Motor neuron (in vitro differentiated cells): Measurements from ENCODE around the gene NOL4L. TPM values are rescaled to one million over a fixed set of nuclear protein-coding genes. Genes with fewer than 3 reads are reported as not detected.

Experiments
- ATAC-seq, 8 experiments: fragments of 200-7000 bp; cut with Tn5 transposase; replicated peaks in 6 of 8; 2 replicates each; pipeline ENCODE4 v1.8.0; 2021; ENCODE audit warnings: mild to moderate bottlenecking in 8 of 8, moderate library complexity in 8 of 8
- H3K27ac ChIP-seq, 2 donors: fragments of 250-450 bp; sonication (Bioruptor Pico); 2 replicates each; pipeline ENCODE4 v1.9.0; 2021; ENCODE audit warnings: antibody characterized with exemption in 2 of 2, mild to moderate bottlenecking in 2 of 2, moderate library complexity in 1 of 2
- H3K4me1 ChIP-seq, 2 donors: fragments of 250-450 bp; sonication (Bioruptor Pico); replicated peaks in 1 of 2; 2 replicates each; pipeline ENCODE4 v1.6.1; 2021; ENCODE audit warnings: antibody characterized with exemption in 2 of 2, mild to moderate bottlenecking in 2 of 2, moderate library complexity in 1 of 2
- H3K4me3 ChIP-seq, 5 donors: fragments of 250-450 bp; sonication (Bioruptor Pico); 2 replicates each; pipeline ENCODE4 v1.9.0; 2021; ENCODE audit warnings: antibody characterized with exemption in 5 of 5, mild to moderate bottlenecking in 5 of 5, moderate library complexity in 4 of 5
- WGBS, 10 experiments: fragments of 450-650 bp; shearing (Covaris generic); methylation state at CpG; one replicate each; pipeline ENCODE4 v1.0.0; 2022; 5-methylcytosine and 5-hydroxymethylcytosine counted together
- in situ Hi-C, 9 experiments: fragments of 400-800 bp; cut with MboI; loops; one replicate each; pipeline ENCODE4 v1.15.0; 2021; ENCODE audit warnings: low sequenced_read_pairs in 9 of 9, low pct_unique_long_range_greater_than_20kb in 2 of 9; ENCODE audit not compliant: unreplicated experiment in 9 of 9
- total RNA-seq, 8 experiments: library from RNA; unstranded; fragments of 300-600 nt; gene quantifications; 2 replicates each; pipeline versions ENCODE4 v1.2.3 to v1.2.4, GENCODE V29; 2022

The NOL4L gene
- total RNA-seq, 8 experiments from 2014 or later: 9.1 to 34.6 (median 20.4) TPM

DNA sequence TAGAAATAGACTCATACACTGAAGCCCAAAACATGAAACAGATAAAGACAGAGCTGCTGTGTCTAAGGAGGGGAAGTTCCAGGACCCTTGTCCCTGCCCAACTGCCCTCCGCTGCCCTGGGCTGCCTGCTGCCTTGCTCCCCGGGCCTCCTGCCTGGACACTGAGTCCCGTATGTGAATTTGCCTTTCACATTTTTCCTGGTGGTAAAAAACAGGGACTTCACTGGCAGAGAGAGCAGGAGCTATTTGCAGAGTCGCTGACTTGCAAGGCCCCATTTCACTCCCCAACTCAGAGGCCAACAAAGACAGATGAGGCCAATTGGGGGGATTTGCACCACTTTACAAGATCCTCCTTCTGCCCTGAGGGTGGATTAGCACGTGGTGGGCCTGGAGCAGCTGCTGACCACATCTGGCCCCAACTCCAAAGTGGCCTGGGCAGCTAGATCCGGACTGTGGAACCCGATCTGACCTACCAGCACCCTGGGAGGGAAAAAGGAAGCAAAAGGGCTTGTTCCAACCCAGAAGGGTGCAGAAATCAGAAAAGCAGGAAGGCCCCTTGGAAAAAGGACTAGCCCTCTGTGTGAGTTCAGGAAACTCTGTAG is 61.4 kb downstream of the NOL4L start:
- H3K4me1 ChIP-seq: peaks cover 46 to 48% of the 10 kb centered on the region in 2 donors
- WGBS, 10 experiments: 0 to 100% (median 52%) methylated on average over 1 to 6 of the region's 7 CpGs; no CpG with 5 or more reads in 3 of the 10 experiments
- no peak for ATAC-seq
- no peak overlapping the region for H3K4me3 ChIP-seq
- H3K27ac ChIP-seq: peak overlapping the region; percentile 17 to 41
- in situ Hi-C loops: loop anchor here in 6 of 9 experiments (10.0 to 25.0 kb wide), 3 partner anchors 121 to 139 kb away; partner anchors contain the start of gene C20orf203 (in 1 of the 6)

DNA sequence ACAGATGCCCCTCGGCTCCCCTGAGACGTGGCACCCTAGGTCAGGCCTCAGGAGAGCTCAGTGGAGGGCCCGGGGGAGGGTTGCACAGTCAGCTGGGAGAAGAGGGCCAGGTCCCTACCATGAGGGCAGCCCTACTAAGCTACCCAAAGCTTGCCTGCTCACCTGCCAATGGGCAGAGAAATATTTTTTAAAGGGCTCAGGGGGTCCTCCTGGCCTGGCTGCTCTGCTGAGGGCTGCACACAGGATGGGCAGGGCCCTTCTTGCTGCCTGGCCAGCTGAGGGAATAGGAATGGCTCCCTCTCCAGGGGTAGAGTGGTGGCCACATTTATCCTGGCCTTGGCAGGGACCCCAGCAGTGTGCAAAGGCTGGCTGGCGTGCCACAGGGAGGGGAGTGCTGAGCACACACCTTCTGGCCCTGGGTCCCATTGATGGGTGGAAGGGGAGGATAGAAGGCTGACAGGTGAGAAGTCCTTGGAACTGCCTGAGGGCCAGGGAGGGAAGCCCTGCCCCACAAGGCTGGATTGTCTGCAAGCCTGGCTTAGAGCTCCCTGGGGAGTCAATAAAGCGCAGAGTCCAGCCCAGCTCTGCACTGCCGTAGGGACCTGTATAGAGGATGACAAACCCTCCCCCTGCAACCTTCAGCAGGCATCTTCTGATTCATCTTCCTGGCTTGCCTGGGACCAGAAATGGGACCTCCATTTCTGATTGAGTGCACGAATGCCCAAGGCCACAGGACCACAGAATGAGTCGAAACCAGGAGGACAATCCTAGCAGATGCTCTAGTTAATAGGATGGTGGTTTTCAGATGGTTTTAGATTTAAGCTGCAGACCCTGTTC is 62.1 kb downstream of the NOL4L start:
- WGBS, 10 experiments: 65 to 92% (median 76%) methylated on average over 2 to 3 of the region's 8 CpGs; no CpG with 5 or more reads in 6 of the 10 experiments
- Histone ChIP-seq H3K27ac (peak overlapping the region; percentile 17 to 41), H3K4me1 (peaks cover 46 to 48% of the 10 kb centered on the region in 2 donors)

DNA sequence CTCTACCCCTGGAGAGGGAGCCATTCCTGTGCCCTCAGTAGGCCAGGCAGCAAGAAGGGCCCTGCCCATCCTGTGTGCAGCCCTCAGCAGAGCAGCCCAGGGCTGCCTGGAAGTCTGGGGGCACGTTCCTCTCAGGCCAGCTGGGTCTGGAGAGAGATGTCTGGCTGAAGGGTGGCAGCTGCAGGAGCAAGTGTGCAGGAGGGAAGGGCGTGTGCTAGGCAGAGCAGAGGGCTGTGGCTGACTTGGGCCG is 62.7 kb downstream of the NOL4L start:
- peaks cover 45 to 46% of the 10 kb centered on the region in 2 donors for H3K4me1 ChIP-seq
- H3K27ac ChIP-seq: peak overlapping the region; percentile 17 to 41
- H3K4me3 ChIP-seq: no peak overlapping the region
- in situ Hi-C loops: loop anchor here in 6 of 9 experiments (10.0 to 25.0 kb wide), 3 partner anchors 122 to 140 kb away; partner anchors contain the start of gene C20orf203 (in 1 of the 6)
- peak in 4 of 8 experiments; percentile 32 to 53 (median 34) for ATAC-seq
- WGBS, 10 experiments: 45% methylated on average over 3 of the region's 3 CpGs; no CpG with 5 or more reads in 9 of the 10 experiments

More for the DNA sequence above, 62.1 kb downstream of the NOL4L start:
- H3K4me3 ChIP-seq: no peak overlapping the region
- ATAC-seq: peak in 5 of 8 experiments; percentile 9 to 61 (median 58)
- in situ Hi-C loops: loop anchor here in 6 of 9 experiments (10.0 to 25.0 kb wide), 3 partner anchors 122 to 139 kb away; partner anchors contain the start of gene C20orf203 (in 1 of the 6)

DNA sequence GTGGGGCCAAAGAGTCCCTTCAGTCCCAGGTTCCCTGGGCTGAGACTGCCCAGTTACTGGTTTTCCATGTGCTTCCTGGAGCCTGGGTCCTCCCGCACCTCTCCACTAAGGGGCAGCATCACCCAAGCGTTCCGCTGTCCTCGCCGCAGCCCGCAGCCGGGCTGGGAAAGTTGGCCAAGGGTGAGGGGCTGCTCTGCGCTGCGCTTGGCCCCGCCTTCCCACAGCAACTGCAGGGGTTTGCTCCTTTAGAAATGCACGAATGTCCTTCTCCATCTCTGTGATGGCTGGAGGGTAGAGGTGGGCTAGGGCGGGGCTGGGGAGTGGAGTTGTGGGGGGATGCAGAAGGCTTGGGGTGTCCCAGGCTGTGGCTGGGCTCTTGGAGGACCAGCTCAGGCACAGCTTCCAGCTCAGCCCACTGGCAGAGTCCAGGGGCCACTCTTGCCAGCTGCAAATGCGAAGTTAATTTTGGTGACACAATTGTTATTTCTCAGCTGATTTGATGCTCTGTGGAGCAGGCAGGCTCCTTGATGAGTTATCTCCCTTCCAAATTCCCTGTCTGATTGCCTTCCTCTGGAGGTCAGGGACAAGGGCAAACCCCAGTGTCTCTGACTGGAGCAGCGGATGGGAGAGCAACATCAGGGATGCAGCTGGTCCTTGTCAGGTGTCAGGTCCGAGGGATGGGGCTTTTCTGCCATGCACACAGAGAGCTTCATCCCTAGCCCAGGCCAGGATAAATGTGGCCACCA is 63.2 kb downstream of the NOL4L start:
- no peak overlapping the region for H3K4me3 ChIP-seq
- ATAC-seq: peak; percentile 57 to 92 (median 80)
- peak overlapping the region; percentile 17 to 41 for H3K27ac ChIP-seq
- in situ Hi-C loops: loop anchor here in 6 of 9 experiments (10.0 to 25.0 kb wide), 3 partner anchors 123 to 140 kb away; partner anchors contain the start of gene C20orf203 (in 1 of the 6)
- H3K4me1 ChIP-seq: peaks cover 40 to 50% of the 10 kb centered on the region in 2 donors
- WGBS, 10 experiments: 0 to 80% (median 30%) methylated on average over 1 to 4 of the region's 15 CpGs; no CpG with 5 or more reads in 5 of the 10 experiments

DNA sequence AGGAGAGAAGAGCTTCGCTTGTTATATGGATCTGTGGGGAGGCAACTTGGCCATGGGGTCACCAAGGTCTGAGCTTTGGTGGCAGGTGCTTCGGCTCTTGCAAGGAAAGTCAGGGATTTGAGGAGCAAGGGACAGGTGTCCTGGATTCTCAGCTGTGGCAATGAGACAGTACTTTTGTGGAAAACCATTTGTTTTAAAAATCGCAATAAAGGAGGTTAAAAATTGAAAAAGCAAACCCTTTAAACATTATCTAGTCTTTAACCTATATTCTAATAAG is 64.3 kb downstream of the NOL4L start:
- Histone ChIP-seq H3K27ac (no peak overlapping the region), H3K4me3 (no peak overlapping the region), H3K4me1 (peaks cover 39 to 51% of the 10 kb centered on the region in 2 donors)
- 20 to 100% (median 100%) methylated on average over 1 to 3 of the region's 3 CpGs; no CpG with 5 or more reads in 5 of the 10 experiments for WGBS, 10 experiments
- in situ Hi-C loops: loop anchor here in 6 of 9 experiments (10.0 to 25.0 kb wide), 3 partner anchors 124 to 141 kb away; partner anchors contain the start of gene C20orf203 (in 1 of the 6)
- ATAC-seq: no peak

DNA sequence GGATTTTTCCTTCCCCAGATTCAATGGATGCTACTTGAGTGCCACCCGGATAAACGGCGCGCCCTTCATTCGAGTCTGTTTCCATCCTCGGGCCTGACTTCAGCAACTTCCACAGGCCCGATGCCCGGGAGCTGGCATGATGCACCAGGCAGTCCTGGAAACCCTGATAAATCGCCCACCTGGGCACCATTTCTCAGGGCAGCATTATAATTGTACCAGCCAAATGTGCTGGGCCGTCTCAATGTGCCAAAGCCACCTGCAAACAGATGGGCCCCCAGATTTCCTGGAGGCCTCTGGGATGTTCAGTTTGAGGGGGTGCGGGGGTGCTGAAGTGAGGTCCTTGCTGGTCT is 65.8 kb downstream of the NOL4L start:
- H3K27ac ChIP-seq: no peak overlapping the region
- in situ Hi-C loops: loop anchor here in 4 of 9 experiments (5.0 to 25.0 kb wide), 3 partner anchors 133 to 143 kb away; partner anchors contain the start of gene C20orf203 (in 1 of the 4)
- H3K4me1 ChIP-seq: peaks cover 40 to 48% of the 10 kb centered on the region in 2 donors
- WGBS, 10 experiments: 78 to 86% (median 84%) methylated on average over 2 to 7 of the region's 11 CpGs; no CpG with 5 or more reads in 6 of the 10 experiments
- ATAC-seq: no peak
- H3K4me3 ChIP-seq: no peak overlapping the region

DNA sequence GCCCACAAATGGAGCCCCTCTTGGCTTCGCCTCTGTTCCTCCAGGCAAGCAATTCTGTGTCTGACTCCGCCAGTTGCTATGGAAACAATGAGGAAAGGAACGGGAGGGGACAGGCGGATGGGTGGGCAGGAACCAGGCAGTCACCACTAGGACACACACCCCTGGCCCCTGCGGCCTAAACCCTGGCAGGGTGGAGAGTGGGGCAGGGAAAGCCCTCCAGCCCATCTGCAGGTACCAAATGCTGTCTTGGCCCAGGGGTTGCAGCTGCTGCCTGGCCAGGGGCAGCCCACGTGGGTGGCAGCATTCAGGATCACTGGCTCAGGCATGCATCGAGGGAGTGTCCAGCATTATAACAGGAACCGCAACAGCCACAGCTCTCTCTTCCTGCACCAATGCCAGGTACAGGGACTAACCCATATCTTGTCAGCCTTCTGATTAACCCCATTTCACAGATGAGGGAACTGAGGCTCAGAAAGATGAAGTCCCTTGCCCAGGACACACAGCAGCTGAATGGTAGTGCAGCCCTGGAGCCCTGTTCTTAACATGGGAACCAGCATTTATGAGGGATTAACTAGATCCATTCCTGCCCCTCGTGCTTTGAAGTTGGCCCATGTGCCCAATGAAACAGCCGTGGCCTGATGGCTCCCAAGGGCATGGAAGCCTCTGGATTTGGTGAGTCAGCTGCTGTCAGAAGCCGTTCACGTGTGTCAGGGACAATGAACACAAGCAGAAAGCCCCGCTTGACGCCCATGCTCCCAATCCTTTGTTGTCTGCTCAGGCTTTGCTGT is 66.3 kb downstream of the NOL4L start:
- 30 to 100% (median 56%) methylated on average over 1 to 11 of the region's 14 CpGs; no CpG with 5 or more reads in 5 of the 10 experiments for WGBS, 10 experiments
- in situ Hi-C loops: loop anchor here in 4 of 9 experiments (5.0 to 25.0 kb wide), 3 partner anchors 134 to 144 kb away; partner anchors contain the start of gene C20orf203 (in 1 of the 4)
- no peak overlapping the region for H3K27ac ChIP-seq
- ATAC-seq: peak in 4 of 8 experiments; percentile 9 to 65 (median 54)
- peaks cover 35 to 42% of the 10 kb centered on the region in 2 donors for H3K4me1 ChIP-seq
- H3K4me3 ChIP-seq: no peak overlapping the region

DNA sequence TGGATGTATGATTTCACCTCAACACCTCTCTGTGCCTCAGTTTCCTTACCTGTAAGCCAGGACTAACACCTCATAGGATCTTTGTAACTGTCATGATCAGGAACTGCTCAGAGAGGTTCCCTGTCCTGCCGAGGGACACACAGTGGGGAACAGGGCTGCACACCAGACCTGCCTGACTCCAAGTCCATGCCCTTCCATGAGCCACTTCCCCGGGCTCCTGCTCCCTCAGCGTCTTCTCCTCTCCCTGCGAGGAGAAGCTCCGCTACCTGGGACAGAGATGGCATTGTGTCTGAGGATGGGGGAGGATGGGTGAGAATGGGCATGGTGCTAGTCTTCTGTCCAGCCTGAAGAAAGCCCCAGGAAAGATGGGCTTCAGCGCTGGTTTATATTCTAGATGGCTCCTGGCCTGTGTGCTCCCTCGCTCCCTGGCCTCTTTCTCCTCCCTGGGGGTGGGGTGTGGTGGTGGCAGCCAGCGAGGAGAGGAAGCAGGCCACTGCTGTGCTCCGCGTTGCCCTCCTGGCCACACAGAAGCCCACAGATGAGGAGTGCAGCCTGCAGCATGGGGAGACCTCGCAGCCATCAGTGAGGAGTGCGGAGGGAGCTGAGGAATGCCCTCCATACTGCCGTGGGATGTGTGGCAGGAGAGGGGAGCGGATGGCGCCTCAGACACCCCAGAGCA is 67.1 kb downstream of the NOL4L start:
- peak in 2 of 8 experiments; percentile 8 to 10 for ATAC-seq
- Histone ChIP-seq H3K4me1 (peaks cover 27 to 34% of the 10 kb centered on the region in 2 donors), H3K27ac (peak overlapping the region in 1 of 2 donors; percentile 27), H3K4me3 (no peak overlapping the region)
- in situ Hi-C loops: loop anchor here in 4 of 9 experiments (5.0 to 25.0 kb wide), 3 partner anchors 134 to 144 kb away; partner anchors contain the start of gene C20orf203 (in 1 of the 4)
- 67 to 100% (median 93%) methylated on average over 1 to 6 of the region's 15 CpGs; no CpG with 5 or more reads in 3 of the 10 experiments for WGBS, 10 experiments

DNA sequence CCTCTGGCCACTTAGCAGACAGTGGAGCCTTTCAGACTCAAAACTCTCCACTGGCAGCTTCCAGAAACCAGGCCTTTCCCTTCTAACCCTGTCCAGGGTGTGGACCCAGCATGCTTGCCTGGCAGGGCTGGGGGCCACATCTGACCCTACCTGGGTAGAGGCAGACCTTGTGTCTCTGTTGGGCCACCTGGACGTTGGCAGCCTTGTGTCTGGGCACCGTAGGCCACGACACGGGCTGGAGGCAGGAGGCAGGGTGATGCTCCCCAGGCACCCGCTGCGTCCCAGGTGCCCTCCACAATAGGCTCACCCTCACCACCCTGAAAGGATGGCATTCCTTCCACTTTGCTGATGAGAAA is 67.6 kb downstream of the NOL4L start:
- 90 to 100% (median 92%) methylated on average over 1 to 4 of the region's 6 CpGs; no CpG with 5 or more reads in 7 of the 10 experiments for WGBS, 10 experiments
- H3K27ac ChIP-seq: peak overlapping the region in 1 of 2 donors; percentile 7
- no peak for ATAC-seq
- H3K4me3 ChIP-seq: no peak overlapping the region
- in situ Hi-C loops: loop anchor here in 4 of 9 experiments (5.0 to 25.0 kb wide), 3 partner anchors 135 to 145 kb away; partner anchors contain the start of gene C20orf203 (in 1 of the 4)
- H3K4me1 ChIP-seq: peaks cover 22 to 29% of the 10 kb centered on the region in 2 donors

DNA sequence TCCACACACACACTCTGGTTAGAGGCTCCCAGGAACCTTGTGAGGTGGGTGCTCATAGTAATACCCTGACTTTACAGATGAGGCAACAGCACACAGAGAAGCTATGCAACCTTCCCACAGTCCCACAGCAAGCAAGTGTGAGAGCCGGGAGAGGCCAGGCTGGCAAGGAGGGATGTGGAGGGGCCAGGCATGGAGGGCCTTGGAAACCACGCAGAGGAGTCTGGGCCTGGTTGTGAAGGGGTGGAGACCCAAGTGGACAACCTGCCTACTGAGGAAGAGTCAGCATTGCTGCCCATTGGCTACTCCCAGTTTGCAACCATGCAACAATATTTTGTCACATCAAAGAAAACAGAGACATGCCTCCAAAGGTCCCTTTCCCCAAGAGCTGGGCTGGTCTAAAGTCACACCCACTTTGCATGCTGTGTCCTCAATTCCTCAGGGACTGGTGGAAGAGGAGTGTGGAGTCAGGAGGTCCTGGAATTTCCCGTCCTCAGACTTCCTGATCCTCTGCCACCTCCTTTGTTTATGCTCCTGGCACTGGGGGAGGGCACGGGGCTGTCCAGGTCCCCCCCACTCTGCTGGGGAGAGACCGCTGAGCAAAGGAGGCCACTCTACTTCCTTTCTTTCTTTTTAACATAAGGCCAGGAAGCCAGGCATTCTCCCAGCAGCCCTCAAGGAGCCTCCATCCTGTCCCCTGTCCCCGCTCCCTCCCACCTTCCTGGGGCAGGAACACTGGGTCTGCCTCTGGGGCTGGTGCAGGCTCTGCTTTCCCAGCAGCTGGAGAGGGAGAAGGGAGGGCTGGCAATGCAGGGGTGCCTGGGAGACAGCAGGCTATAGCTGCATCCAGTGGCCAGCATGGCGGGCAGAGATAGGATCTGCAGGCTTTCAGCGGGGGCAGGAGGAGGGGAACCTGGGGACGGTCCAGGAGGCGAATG is 68.3 kb downstream of the NOL4L start:
- in situ Hi-C loops: loop anchor here in 4 of 9 experiments (5.0 to 25.0 kb wide), 3 partner anchors 135 to 145 kb away; partner anchors contain the start of gene C20orf203 (in 1 of the 4)
- Histone ChIP-seq H3K4me1 (peaks cover 15 to 22% of the 10 kb centered on the region in 2 donors), H3K4me3 (no peak overlapping the region), H3K27ac (peak overlapping the region in 1 of 2 donors; percentile 7)
- WGBS, 10 experiments: 17 to 100% (median 80%) methylated on average over 1 to 3 of the region's 10 CpGs; no CpG with 5 or more reads in 5 of the 10 experiments
- peak in 7 of 8 experiments; percentile 7 to 71 (median 49) for ATAC-seq
